Brain pericyte (primary cell): ENCODE data around the gene KRT33B.
"Not testable (repeated sequence)": the region's sequence is repeated elsewhere in the genome, so short reads cannot be mapped to it uniquely, and the experiment has no call there.

Experiments used
- DNase-seq: peaks from one replicate; pipeline ENCODE4 v3.0.0-alpha.2; 2012; ENCODE audit warnings: low read depth, low spot score

The KRT33B gene

DNA sequence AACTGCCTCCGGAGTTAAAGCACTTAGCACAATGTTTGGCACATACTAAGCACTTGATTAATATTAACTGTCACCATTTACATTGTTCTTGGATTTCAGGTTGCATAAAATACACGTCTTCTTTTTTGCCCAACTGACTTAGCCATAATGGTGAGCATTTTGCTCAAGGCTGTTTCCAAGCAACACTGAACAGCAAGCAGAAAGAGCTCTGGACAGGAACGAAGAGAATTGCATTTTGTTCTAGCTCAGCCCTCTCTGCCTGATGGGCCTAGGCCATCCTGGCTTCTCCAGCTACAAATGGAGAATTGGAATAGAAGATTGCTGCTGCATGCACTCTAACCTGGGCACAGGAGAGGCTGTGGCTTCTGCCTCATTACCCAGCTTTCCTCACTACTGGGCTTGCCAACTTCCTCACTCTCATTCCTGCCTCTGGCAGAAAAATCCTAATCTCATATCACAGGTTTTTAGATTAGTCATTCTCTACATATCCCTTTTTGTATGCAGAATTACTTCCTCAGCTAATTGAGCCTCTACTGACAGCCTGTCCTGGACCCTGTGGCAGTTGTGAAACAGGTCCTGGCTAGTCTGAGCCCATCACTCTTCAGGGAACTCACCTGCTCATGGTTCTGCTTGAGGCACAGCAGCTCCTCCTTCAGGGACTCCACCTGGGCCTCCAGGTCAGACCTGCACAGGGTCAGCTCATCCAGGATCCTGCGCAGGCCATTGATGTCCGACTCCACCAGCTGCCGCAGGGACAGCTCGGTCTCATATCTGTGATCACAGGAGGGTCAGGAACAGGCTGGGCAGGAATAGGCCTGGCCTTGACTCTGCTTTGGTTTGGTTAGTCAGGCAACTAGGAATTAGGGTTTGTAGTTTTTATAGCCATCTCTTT lies 21.5 kb downstream of the KRT33B start:
- DNase-seq = no peak

DNA sequence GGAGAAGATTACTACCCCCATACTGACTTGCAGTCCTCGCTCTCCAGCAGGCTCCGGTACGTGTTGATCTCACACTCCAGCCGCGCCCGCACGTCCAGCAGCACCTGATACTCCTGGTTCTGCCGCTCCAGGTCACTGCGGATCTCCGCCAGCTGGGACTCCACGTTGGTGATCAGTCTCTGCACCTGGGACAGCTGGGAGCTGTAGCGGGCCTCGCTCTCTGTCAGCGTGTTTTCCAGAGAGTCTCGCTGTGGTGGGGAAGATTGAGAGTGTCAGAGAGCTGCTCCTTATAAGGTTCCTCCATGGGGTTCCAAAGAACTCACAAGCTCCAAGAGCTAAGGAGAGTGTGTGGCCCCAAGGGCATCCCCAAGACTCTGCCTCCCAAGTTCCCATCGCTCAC lies 23.2 kb downstream of the KRT33B start:
- not testable (repeated sequence) for DNase-seq

DNA sequence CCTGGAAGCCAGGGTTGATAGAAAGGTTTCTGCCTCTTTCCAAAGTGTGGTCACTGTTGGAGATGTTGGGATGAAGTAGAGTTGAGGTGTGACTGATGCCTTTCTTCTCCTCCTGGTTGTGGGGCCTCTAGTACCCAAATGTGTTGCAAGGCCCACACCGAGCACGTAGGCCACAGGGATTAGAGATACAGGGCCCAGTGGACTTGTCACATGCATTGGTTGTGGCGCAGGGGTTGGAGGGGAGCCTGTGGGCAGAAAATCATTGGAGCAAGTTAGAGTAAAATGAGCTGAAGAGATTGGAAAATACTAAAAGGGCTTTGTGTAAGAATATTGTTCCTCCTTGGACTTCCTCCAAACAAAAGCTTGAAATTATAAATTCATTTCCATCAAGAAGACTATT lies 23.6 kb downstream of the KRT33B start:
- no peak for DNase-seq

DNA sequence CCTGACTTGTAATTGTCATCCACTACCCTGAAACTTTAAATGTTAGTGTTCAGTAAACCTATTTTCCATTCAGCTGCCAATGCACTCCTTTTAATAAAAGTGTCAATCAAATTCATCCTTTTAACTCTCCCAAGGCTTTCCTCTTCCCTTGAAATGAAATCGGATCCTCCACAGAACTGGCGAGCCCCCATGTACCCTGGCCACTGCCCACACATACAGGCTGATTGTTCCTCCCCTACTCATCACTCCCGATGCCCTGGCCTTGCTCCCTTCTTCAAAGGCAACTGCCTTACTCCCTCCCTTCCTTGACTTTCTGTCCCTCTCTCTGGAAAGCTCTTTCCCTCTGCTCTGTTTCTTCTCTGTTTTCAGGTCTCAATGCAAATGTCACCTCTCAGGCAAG lies 26.6 kb downstream of the KRT33B start:
- no peak for DNase-seq

DNA sequence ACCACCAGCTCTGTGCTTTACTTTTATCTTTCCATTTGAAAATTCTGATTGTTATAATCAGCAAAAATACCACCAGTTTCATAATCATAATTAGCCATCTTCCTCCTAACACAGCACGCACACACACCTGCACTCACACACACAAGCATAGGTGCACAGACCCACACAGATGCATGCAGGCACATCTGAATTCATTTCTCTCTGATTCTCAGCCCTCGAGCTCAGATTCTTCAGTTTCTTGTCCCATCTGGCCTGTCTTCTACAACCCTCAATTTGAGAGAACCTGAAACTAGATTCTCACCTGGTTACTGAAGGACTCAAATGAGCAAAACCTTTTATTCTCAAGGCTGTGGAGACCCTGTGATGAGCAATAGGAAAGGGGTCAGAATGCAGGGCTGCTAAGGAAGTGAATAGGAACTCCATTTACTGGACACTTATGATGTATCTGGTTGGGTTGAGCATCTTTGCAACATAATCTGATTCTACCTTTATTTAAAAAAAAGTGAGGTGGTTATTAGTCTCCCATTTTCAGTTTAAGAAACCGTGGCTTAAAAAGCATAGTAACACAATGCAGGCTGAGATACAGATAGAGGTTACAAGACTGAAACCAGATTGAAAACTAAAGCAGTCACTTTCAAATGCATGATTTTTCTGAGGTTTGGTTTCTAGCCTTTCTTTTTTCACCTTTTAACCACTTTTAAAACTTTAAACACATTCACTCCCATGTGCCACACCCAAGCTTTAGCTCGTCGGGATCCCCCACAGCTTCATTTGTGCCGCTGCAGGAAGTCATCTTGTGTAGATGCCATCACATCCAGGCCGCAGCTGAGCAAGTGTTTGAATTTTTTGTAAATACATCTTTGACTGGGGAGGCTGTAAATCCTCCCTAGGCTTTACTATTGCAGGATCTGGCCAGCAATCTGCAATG lies 28.4 kb downstream of the KRT33B start:
- DNase-seq = no peak

DNA sequence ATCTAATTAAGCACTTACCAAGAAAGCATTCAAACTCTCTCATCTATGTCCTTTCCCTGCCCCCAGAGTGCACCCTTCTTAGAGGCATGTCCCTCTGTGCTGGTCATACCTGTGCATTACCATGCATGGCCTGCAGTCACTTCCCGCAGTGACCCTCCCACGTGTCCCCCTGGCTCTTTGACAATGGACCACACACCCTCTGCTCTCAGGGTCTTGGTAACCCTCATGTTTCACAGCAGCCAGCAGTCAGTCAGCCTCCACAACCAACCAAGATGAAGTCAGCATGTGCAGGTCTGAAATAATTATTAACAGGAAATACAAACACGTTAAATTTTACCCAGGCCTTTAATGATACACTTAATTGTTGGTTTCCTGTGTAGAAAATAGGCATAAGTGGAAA lies 29.1 kb downstream of the KRT33B start:
- no peak for DNase-seq

DNA sequence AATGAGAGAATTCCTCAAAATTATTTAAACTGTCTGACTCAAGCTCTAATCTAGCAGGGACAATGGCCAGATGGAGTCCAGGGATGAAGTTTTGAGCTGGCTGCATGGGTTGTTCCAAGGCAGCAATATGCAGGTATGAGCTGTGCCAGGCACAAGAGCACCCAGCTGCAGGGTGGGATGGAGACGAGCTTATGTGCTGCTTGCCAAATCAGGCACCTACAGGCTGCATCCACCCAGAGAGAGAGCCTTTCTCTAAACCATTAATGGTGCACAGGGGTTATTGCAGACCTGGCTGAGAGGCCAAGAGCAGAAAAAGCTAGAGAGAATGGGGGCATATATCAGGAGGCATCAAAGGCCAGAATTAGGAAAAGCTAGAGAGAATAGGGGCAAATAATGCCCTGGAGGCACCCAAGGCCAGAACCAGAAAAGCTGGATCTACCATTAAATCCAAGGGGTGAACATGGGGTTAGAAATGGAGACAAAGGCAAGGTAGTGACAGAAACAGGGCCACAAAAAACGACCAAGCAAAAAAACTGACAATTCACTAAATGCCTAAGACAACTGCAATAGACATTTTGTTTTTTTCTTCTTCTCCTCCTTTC lies 29.9 kb downstream of the KRT33B start:
- no peak for DNase-seq

DNA sequence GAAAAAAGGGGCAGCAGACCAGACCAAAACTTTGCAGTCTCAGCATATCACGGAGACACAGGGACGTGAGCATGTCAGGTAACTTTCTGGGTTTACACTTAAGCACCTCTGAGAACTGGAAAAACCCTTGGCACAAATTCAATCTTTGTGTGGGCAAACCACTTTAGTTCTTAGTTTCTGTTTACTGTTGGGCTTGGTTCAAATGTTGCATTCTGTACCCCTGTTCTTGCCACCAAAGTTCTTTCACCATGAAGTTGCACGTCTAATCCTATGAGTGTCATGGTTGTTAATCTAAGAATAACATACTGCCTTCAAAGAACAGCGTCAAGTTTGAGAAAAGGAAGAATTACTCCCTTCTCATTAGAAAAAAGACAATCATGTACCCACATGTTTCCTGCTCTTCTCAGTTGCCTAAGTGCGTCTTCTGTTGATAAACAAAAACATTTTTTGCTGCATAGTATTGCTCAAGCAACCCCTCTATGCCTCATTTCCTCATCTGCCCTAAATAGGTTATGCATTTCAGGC lies 30.6 kb downstream of the KRT33B start:
- DNase-seq = no peak

DNA sequence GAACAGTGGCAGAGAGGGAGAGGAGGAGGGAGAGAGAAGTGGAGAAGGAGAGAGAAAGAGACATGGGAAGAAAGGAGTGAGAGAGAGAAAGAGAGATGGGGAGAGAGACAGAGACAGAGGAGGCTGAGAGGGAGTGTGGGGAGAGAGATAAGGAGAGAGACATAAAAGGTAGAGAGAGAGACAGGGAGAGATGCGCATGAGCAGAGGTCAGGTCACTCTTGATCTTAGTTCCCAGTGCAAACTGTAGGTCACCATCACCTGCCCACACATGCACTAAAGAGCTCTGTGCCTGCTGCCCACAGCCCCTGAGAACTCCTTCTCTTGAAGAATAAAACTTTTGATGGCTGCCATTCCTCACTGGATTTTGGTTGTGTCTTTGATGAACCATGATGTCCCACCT lies 33.9 kb downstream of the KRT33B start:
- DNase-seq = no peak

DNA sequence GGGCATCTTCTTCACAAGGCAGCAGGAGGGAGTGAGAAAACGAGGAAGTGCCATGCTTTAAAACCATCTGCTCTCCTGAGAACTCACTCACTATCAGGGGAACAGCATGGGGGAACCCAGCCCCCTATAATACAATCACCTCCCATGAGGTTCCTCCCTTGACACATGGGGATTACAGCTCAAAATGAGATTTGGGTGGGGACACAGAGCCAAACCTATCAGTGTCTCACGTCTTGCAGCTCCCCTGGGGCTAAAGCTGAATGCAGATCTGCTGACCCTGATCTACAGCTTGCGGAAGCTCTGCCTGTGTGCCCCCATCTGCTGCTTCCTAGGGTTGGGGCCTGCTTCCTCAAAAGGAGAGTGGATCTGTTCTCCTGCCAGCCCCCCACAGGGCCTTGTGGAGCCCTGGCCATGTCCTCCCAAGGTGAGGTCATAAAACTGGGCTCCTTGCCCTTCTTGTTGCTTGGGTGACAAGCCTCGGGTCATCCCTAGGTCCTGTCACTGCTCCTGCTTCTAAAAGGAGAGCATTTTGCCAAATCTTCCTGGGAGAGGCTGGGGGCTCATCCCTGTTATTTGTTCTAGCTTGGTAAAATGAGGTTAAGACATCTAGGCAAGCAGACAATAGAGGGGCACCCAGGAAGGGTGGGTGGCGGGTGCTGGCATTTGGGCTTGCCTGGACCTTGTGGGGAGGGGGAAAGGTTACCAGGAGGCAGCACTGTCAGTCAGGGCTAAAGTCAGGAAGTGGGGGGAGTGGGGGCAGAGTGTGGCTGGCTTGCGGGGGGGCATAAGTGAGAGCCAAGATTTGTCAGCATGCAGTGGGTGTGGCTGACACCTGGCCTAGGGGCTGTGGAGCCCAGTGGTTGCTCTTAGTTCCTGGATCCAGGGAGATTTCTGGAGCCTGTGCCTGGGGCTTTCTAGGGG lies 35.0 kb downstream of the KRT33B start:
- no peak for DNase-seq

DNA sequence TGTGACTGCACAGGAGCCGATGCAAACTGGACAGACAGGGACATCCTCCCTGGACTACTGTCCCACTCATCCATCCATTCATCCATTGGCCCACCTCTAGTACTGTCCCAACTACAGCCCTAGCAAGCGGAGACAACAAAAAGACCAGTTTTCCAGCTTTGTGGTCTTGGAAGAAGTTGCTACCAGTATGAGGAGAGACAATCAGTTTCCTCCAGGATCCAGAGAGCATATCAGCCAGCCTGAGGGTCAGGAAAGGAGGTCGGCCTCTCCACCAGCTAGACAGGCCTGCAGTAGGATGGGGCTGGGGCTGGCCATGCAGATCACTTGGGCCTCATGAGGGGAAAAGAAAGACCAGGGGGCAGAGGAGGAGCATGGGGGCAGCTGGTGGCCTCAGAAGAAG lies 35.8 kb downstream of the KRT33B start:
- DNase-seq = no peak

DNA sequence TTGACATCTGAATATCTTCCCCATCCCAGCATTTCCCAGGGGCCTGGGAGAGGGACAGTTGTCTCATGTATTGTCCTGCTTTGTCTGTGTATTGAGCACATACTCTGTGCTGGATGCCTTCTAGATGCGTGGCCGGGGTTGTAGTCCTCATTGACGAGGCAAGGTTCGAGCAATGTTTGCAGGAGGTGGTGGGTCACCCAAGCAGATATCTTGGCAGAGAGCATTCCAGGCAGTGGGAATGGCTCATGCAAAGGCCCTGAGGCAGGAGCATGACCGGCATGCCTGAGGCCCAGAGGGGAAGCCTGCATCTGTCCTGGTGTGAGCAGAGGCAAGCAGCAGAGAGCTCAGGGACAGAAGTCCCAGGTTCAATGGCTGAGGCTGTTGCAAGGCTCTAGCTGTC lies 36.5 kb downstream of the KRT33B start:
- no peak for DNase-seq

DNA sequence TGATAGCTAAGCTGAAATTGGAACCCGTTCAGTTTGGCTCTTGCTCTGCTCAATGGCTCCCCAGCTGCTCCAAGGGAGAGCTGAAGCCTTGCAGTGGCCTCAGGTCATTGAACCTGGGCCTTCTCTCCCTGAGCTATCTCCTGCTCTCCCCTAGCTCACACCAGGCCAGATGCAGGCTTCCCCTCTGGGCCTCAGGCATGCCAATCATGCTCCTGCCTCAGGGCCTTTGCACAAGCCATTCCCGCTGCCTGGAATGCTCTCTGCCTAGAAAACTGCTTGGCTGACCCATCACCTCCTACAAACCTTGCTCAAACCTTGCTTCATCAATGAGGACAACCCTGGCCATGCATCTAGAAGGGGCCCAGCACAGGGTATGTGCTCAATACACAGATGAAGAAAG lies 37.4 kb downstream of the KRT33B start:
- no peak for DNase-seq

DNA sequence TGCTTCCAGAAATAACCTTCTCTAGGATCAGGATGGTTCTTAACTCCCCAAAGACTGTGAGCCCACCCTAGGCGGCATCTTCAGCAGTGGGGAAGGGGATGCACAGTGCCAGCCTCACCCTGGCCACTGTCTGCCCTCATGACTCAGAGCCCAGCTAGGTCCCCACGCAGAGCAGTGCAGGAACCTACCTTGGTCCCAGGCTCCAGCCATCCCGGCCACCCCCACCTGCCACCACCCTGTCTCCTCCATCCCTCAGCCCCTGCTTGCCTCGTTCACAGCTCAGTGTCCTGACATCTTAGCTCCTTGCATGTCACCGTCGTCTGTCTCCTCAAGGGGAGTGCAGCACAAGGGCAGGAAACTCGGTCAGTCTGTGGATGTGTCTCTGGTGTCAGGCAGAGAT lies 38.0 kb downstream of the KRT33B start:
- no peak for DNase-seq

DNA sequence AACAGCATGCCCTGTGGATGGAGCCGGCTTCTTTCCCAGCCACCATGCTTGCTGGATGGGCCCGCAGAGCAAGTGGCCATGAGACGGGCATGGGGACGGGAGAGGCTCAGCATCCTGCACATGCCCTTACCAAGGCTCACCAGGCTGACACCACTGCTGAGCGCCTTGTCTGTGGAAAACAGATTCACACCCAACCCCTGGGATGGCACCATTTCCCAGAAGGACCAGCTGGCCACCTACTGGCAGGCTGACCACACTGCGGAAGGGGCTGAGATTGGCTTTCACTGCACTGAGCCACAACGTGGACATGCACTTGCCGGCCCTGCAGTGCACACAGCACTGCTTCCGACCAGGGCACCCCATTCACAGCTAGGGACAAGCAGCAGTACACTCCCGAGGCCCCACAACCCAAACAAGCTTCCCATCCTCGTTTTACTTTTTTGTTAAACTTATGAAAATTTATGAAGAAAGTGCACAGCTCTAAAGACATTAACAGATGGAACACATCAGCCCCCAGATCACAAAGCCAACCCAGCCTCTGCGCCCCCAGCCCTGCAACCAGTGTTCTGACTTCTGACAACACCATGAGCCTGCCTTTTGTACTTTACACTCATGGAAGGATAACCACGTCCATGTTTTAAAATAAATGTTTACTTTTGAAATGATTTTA lies 40.2 kb downstream of the KRT33B start:
- no peak for DNase-seq

DNA sequence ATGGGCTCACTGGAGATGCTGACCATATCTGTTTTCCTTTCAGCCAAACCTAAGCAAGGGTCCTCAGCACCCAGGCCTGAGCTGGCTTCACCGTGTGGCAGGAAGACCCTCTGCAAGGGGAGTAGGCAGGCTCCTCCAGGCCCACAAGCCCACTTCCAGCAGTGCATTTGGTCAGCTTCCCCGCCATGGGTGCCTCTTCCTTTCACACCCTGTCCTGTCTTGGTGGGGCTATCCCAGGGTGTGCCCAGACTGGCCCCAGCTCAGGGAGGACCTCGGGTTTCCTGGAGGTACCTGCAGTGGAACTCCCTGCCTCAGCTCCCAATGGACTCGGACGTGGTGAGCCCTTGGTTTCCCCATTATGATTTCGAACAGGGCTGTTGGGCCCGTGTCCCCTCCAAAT lies 41.4 kb downstream of the KRT33B start:
- no peak for DNase-seq

DNA sequence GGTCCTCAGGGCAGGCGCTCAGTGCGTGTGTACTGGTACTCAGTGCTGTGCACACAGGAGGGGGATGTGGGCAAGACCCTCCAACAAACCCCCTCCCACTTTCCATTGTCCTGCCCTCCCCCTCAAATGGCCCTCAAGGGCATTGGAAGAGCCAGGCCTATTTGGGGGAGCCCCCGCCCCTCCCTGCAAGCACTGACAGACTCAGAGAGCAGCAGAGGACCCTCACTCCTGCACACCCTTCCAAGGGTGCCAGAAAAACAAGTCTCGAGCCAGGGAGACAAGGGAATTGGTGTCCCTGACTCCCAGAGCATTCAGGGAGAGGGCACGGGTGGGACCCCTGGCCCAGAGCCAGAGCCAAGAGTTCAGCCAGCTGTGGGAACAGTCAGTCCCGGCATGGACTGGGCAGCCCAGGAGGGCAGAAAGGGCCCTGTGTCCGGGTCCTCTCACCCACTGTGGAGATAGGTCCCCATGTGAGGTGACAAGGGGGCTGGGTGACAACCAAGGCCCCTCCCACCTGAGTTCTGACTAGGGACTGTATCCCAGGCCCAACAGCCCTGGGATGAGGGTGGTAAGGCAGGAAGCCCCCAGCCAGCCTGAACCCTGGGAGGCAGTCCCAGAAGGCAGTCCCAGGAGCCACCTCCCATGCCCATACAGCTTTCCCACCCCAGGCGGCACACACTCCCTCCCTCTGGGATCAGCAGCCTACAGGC lies 42.0 kb downstream of the KRT33B start:
- no peak for DNase-seq

DNA sequence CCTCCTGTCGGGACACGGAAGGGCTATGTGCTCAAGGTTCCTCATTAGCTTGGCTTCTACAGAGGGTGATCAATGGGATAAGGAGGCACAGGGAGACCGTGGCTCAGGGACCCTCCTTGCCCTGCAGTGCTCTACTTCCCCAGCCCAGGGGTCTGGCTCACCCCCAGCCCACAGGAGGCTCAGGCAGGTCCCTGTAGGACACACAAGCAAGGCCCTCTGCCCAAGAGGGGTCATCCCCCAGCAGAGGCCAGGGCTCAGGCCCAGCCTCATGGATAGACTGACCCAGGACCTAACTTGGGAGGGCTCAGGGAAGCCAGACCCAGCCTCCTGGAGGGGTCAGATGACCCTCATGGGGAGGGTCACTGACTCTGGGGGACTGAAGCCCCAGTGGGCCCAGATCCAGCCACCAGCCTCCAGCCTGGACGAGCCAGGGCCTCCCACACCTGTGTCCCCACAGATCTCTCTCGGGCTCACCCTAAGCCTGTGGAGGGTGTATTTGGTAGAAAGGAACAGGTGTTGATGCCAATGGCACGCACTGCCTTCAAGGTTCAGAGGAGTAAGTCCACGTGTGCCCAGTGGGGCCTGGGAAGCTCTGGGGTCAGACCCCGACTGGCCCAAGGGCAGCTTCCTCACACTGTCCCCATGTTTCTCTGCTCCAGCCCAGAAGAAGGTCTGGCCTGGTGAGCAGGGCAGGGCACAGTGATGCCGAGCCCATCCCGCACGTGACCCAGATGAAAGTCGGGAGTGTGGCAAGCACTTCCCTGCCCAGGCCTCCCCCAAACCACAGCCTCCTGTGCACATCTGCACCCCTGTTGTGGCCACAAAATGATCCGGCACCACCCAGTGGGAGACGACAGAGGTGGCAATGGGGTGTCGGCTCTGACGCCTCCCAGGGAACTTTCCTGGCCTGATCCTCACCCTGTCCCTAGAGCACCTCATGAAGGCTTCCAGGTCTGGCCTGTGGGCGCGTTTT lies 43.2 kb downstream of the KRT33B start:
- DNase-seq = no peak

DNA sequence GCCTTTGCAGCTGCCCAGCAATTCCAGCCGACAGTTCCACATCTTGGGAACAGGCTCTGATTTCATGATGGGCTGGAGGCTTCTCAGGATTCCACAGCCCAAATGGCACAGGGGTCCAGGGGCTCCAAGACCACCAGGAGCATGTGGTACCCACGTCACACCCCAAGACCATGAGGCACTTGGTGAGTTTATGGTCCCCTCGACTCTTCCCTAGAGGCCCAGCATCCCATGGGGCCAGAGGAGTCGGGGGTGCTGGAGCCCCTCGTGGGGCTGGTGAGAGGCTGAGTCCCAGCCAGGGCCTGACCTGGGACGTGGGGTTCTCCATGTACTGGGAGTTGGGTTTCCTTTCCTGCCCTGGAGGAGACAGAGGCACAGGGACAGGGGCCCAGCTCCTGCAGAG lies 44.0 kb downstream of the KRT33B start:
- no peak for DNase-seq
